NOMO-1 treated with DMSO at 0.1 percent for 48 hours (cell line): ENCODE results near the gene RAB30.
A peak's percentile ranks its signal among the peaks of the same experiment; 100 is the strongest.
"Not testable (repeated sequence)": the region's sequence is repeated elsewhere in the genome, so short reads cannot be mapped to it uniquely, and the experiment has no call there.

ENCODE experiments used
- DNase-seq: peaks from one replicate; lab custom pipeline; 2025; ENCODE audit not compliant: unreplicated experiment; lab: John Stamatoyannopoulos, UW

RAB30 gene

GRCh38 chr11:82950502-82950901 is 121.2 kb downstream of the RAB30 start:
- DNase-seq = not testable (repeated sequence)

GRCh38 chr11:82949352-82949751 is 122.3 kb downstream of the RAB30 start:
- DNase-seq = no peak

DNA sequence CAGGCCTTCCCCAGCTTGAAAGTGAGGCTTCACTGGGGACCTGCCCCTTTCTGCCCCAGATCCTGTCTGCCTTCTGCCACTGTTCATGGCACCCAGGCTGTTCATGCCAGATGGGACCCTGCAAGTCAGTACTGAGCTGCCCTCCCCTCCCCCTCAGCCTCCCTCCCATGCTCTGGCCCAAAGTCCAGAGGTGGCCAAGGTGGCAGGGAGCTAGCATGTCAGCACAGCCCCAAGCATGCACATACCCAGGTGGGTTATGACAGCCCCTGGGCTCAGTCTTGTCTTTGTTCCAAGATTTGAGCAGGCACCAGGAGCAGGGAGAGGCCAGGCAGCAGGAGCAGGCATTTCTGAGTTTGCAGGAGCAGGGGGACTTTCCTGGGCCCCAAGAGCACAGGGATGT is 126.0 kb downstream of the RAB30 start:
- DNase-seq = no peak

GRCh38 chr11:82945041-82945440 is 126.7 kb downstream of the RAB30 start:
- DNase-seq = not testable (repeated sequence)

DNA sequence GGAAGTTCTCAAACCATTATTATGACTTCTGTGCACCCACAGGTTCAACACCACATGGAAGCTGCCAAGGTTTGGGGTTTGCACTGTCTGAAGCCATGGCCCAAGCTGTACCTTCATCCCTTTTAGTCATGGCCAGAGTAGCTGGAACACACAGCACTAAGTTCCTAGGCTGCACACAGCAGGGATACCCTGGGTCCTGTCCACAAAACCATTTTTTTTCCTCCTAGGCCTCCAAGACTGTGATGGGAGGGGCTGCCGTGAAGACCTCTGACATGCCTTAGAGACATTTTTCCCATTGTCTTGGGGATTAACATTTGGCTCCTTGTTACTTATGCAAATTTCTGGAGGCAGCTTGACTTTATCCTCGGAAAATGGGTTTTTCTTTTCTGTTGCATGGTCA is 127.5 kb downstream of the RAB30 start:
- no peak for DNase-seq

- not testable (repeated sequence) for DNase-seq
Observed at GRCh38 chr11:82943430-82943829, 128.3 kb downstream of the RAB30 start.

DNA sequence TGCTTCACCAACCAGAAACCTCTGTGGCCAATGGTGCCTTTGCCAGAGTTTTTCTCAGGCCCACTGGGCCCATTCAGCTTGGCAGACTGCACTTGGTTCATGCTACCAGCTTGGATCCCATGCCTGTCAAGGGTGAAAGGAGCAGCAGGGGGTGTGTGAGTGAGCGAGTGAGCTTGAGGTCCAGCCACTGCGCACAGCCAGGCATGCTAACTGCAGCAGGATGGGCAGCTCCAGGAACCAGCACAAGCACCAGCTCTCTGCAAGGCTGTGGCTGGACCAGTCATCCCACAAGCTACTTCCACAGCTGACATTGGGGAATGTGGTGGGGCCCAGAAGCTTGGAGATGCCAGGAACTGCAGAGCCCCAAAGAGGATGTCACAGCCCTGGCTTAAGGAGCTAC is 129.3 kb downstream of the RAB30 start:
- no peak for DNase-seq

DNA sequence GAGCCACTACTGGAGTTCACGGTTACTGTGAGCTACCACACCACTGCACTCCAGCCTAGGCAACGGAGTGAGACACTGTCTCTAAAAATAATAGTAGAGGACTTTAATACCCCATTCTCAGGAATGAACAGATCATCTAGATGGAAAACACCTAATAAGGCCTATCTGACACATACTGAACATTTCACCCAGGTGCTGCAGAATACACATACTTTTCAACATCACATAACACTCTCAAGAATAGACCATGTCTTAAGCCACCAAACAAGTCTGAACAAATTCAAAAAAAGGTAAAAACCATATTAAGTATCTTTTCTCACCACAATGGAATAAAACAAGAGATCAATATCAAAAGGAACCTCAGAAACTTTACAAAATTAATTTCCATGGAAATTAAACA is 132.2 kb downstream of the RAB30 start:
- no peak for DNase-seq

GRCh38 chr11:82937554-82937953 is 134.1 kb downstream of the RAB30 start:
- DNase-seq = no peak

DNA sequence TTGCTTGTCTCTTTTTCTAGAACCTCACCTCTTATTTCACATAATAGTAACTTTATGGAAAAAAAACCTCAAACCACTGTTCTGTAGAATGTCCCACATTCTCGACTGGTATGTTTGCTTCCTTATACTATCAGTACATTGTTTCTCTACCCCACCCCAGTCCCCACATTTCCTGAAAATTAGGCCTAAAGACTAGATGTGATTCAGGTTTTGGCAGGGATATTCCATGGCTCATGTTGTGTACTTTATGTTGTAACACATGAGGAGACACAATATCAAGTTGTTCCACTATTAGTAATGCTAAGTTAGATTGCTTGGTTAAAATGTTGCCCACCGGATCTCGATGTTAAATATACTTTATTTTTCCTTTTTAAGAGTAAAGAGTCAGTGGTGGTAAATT is 135.4 kb downstream of the RAB30 start:
- no peak for DNase-seq

DNA sequence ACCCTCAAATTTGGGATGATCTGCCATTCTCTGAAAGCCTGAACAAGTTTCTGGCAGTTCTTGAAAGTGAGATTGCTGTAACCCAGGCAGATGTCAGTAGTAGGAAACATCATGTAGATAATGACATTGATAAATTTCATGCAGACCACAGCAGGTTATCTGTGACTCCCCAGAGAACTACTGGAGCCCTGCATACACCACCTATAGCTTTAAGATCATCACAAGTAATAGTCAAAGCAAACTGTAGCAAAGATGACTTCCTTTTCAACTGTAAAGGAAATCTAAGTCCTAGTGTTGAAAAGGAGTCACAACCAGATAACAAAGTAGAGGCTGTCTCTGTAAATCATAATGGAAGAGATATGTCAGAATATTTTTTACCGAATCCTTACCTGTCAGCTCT is 139.1 kb downstream of the RAB30 start:
- no peak for DNase-seq

DNA sequence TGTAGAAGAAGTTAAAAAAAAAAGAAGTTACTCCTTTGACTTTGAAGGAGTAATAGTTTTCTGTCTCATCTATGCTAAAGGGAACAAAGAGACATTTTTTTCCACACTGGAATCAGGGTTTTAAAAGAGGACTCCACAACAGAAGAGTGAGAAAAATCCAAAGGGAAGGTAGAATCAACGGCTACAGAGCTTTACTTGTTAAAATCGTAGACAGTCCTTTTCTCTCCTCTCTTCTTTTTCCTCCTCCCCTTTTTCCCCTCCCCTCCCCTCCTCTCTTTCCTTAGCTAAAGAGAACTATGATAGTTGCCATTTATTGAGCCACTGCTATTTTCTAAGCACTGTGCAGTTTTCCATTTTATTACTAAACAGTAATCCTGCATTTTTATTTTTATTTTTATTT is 141.0 kb downstream of the RAB30 start:
- DNase-seq = no peak

DNA sequence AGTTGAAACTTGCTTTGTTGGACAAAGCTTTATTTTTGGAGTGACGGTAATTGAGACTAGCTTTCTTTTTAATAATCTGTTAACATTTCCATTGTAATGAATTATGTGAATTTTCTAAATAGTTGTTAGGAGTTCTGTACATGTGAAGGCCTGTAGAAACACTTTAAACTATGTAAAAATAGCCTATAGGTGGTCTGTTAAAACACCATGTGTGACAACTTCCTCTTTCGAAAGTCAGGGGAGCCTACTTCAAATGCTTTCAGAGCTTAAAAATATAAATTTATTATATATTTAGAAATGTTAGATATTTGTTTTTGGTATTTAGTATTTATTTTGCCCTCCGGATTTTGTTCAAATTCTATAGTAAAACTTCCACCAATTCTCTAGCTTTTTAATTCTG is 141.5 kb downstream of the RAB30 start:
- DNase-seq = peak; percentile 12

- no peak for DNase-seq
Observed at GRCh38 chr11:82929121-82929520, 142.6 kb downstream of the RAB30 start.

- peak; percentile 53 for DNase-seq
Observed at GRCh38 chr11:82927264-82927880, 144.3 kb downstream of the RAB30 start.

GRCh38 chr11:82924522-82925224 is 147.0 kb downstream of the RAB30 start:
- no peak for DNase-seq
